Fibroblast of lung (primary cell): Measurements from ENCODE around the gene C2CD4A.

Source experiments
- EZH2 ChIP-seq: IDR thresholded peaks from 2 replicates; pipeline ENCODE4 v1.5.1; 2012; ENCODE audit warnings: low read length, control low read depth, mild to moderate bottlenecking; ENCODE audit errors: missing control alignments
- TF ChIP-seq, protein P1 (sequence below), 2 donors: IDR thresholded peaks in 1 of 2; conservative IDR thresholded peaks in 1 of 2; 1 replicate in 1 of 2; 2 replicates in 1 of 2; pipeline ENCODE4 v1.5.1; 2011 to 2012; ENCODE audit warnings: low read length in 2 of 2, control low read depth in 1 of 2, inconsistent platforms in 1 of 2, low read depth in 1 of 2, mild to moderate bottlenecking in 1 of 2

- TF ChIP-seq, protein P1, sequence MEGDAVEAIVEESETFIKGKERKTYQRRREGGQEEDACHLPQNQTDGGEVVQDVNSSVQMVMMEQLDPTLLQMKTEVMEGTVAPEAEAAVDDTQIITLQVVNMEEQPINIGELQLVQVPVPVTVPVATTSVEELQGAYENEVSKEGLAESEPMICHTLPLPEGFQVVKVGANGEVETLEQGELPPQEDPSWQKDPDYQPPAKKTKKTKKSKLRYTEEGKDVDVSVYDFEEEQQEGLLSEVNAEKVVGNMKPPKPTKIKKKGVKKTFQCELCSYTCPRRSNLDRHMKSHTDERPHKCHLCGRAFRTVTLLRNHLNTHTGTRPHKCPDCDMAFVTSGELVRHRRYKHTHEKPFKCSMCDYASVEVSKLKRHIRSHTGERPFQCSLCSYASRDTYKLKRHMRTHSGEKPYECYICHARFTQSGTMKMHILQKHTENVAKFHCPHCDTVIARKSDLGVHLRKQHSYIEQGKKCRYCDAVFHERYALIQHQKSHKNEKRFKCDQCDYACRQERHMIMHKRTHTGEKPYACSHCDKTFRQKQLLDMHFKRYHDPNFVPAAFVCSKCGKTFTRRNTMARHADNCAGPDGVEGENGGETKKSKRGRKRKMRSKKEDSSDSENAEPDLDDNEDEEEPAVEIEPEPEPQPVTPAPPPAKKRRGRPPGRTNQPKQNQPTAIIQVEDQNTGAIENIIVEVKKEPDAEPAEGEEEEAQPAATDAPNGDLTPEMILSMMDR (conservative IDR thresholded peaks at IDR 0.05 in 1 of 2, IDR thresholded peaks at IDR 0.05 in 1 of 2; ENCODE audit: low read depth in 1 of 2, low read length in 2 of 2) = no peak
- TF ChIP-seq EZH2 = no peak
Observed at GRCh38 chr15:62119227-62119864, 52.6 kb downstream of the C2CD4A start.
